Neural cell (in vitro differentiated cells): ENCODE measurements around the gene ADAMTS4. TPM values are rescaled to one million over a fixed set of nuclear protein-coding genes. Genes with fewer than 3 reads are reported as not detected.

ENCODE experiments used
- H2AFZ ChIP-seq: fragments of 200-600, 300-800 bp; sonication (generic), shearing (Covaris generic); 2 replicates; pipeline ENCODE4 v1.6.0; 2014; ENCODE audit warnings: low read depth, mild to moderate bottlenecking, antibody characterized with exemption, low read length, moderate library complexity
- H3F3A ChIP-seq: fragments of 200-600 bp; shearing (Covaris generic); 2 replicates; pipeline ENCODE4 v1.6.1; 2016; ENCODE audit warnings: mild to moderate bottlenecking, moderate library complexity, mixed read lengths, antibody characterized with exemption, low read length; ENCODE audit not compliant: insufficient read depth, poor library complexity, severe bottlenecking
- H3K27ac ChIP-seq: fragments of 200-600, 300-800 bp; sonication (generic), shearing (Covaris generic); 2 replicates; pipeline ENCODE4 v1.5.1; 2014; ENCODE audit warnings: mild to moderate bottlenecking, low read length, moderate library complexity
- H3K27me3 ChIP-seq: fragments of 300-800, 200-600 bp; sonication (generic), shearing (Covaris generic); 2 replicates; pipeline ENCODE4 v1.6.0; 2014; ENCODE audit warnings: mild to moderate bottlenecking, low read depth, low read length, moderate library complexity; ENCODE audit not compliant: insufficient read depth
- H3K36me3 ChIP-seq: fragments of 300-800, 200-600 bp; sonication (generic), shearing (Covaris generic); 2 replicates; pipeline ENCODE4 v1.5.1; 2014; ENCODE audit warnings: mild to moderate bottlenecking, antibody characterized with exemption, low read length, moderate library complexity; ENCODE audit not compliant: insufficient read depth
- H3K4me2 ChIP-seq: fragments of 300-800, 200-600 bp; sonication (generic), shearing (Covaris generic); 2 replicates; pipeline ENCODE4 v1.6.0; 2014; ENCODE audit warnings: mild to moderate bottlenecking, low read length
- H3K4me3 ChIP-seq: fragments of 300-800, 200-600 bp; sonication (generic), shearing (Covaris generic); 2 replicates; pipeline ENCODE4 v1.5.1; 2014; ENCODE audit warnings: mild to moderate bottlenecking, low read length, moderate library complexity
- H3K79me2 ChIP-seq: fragments of 200-600 bp; shearing (Covaris generic); replicated peaks from 2 replicates; pipeline ENCODE4 v1.6.0; 2014; ENCODE audit warnings: mild to moderate bottlenecking, low read length, moderate library complexity; ENCODE audit not compliant: insufficient read depth
- H3K9ac ChIP-seq: fragments of 300-800, 200-600 bp; sonication (generic), shearing (Covaris generic); 2 replicates; pipeline ENCODE4 v1.6.1; 2016; ENCODE audit warnings: mild to moderate bottlenecking, low read length, mixed read lengths
- H3K9me2 ChIP-seq: fragments of 200-600 bp; shearing (Covaris generic); 2 replicates; pipeline ENCODE4 v1.6.1; 2016; ENCODE audit warnings: mild to moderate bottlenecking, low read length, mixed read lengths; ENCODE audit not compliant: insufficient read depth
- H3K9me3 ChIP-seq: fragments of 200-600, 300-800 bp; sonication (generic), shearing (Covaris generic); 2 replicates; pipeline ENCODE4 v1.6.1; 2016; ENCODE audit warnings: mild to moderate bottlenecking, mixed run types, low read length, moderate library complexity, mixed read lengths
- H4K20me1 ChIP-seq: fragments of 200-600 bp; shearing (Covaris generic); 2 replicates; pipeline ENCODE4 v1.6.1; 2016; ENCODE audit warnings: mild to moderate bottlenecking, mixed run types; ENCODE audit not compliant: insufficient read depth
- EP300 ChIP-seq: fragments of 450-650 bp; conservative IDR thresholded peaks from 2 replicates; pipeline ENCODE4 v1.6.1; 2014; ENCODE audit warnings: antibody characterized with exemption, mild to moderate bottlenecking, moderate library complexity; ENCODE audit not compliant: poor library complexity, severe bottlenecking
- EZH2 ChIP-seq: fragments of 200-600, 300-800 bp; shearing (Covaris generic), sonication (generic); IDR thresholded peaks from 2 replicates; pipeline ENCODE4 v1.6.1; 2014; ENCODE audit warnings: antibody characterized with exemption, low read length, borderline replicate concordance, mild to moderate bottlenecking; ENCODE audit not compliant: insufficient read depth, poor library complexity, severe bottlenecking
- MXI1 ChIP-seq: fragments of 450-650 bp; conservative IDR thresholded peaks from 2 replicates; pipeline ENCODE4 v1.6.1; 2014; ENCODE audit warnings: antibody characterized with exemption, mild to moderate bottlenecking; ENCODE audit not compliant: poor library complexity, severe bottlenecking
- POLR2AphosphoS5 ChIP-seq: IDR thresholded peaks from 2 replicates; pipeline ENCODE4 v1.6.1; 2012
- RAD21 ChIP-seq: fragments of 450-650 bp; conservative IDR thresholded peaks from 2 replicates; pipeline ENCODE4 v1.6.1; 2014; ENCODE audit warnings: antibody characterized with exemption, mild to moderate bottlenecking, moderate library complexity
- REST ChIP-seq: IDR thresholded peaks from 2 replicates; pipeline ENCODE4 v1.6.1; 2012; ENCODE audit warnings: borderline replicate concordance
- SMC3 ChIP-seq: fragments of 450-650 bp; conservative IDR thresholded peaks from 2 replicates; pipeline ENCODE4 v1.6.1; 2014; ENCODE audit warnings: antibody characterized with exemption, mild to moderate bottlenecking, moderate library complexity; ENCODE audit not compliant: poor library complexity
- TAF1 ChIP-seq: IDR thresholded peaks from 2 replicates; pipeline ENCODE4 v1.6.1; 2012; ENCODE audit warnings: low read depth
- polyA plus RNA-seq: library from polyadenylated mRNA; depleted of rRNA; stranded (reverse); fragments of >200 nt; gene quantifications from 2 replicates; pipeline ENCODE4 v1.2.3, GENCODE V29; 2014
- TF ChIP-seq, protein P1 (sequence below): fragments of 450-650 bp; IDR thresholded peaks from 2 replicates; pipeline ENCODE4 v1.5.1; 2014; ENCODE audit warnings: antibody characterized with exemption, mild to moderate bottlenecking, moderate library complexity; ENCODE audit not compliant: poor library complexity, severe bottlenecking

ADAMTS4 gene
- polyA plus RNA-seq, 1 donor from 2014 or later, result 0.04 TPM

- Histone ChIP-seq H3K27me3 (no peaks in the 10 kb centered on the region), H3K9me2 (no peaks in the 10 kb centered on the region), H3K9ac (no peak overlapping the region), H3K4me3 (no peak overlapping the region), H3F3A (no peaks in the 10 kb centered on the region), H3K9me3 (no peaks in the 10 kb centered on the region), H2AFZ (no peak overlapping the region), H3K4me2 (no peak overlapping the region), H3K79me2 (peaks cover 6% of the 10 kb centered on the region), H3K36me3 (no peaks in the 10 kb centered on the region), H4K20me1 (no peaks in the 10 kb centered on the region), H3K27ac (no peak overlapping the region)
- TF ChIP-seq RAD21, result no peak
- no peak for TF ChIP-seq SMC3
- TF ChIP-seq MXI1, result no peak
- no peak for TF ChIP-seq TAF1
- no peak for TF ChIP-seq EP300
- TF ChIP-seq POLR2AphosphoS5, result no peak
- TF ChIP-seq EZH2, result no peak
- TF ChIP-seq, protein P1, sequence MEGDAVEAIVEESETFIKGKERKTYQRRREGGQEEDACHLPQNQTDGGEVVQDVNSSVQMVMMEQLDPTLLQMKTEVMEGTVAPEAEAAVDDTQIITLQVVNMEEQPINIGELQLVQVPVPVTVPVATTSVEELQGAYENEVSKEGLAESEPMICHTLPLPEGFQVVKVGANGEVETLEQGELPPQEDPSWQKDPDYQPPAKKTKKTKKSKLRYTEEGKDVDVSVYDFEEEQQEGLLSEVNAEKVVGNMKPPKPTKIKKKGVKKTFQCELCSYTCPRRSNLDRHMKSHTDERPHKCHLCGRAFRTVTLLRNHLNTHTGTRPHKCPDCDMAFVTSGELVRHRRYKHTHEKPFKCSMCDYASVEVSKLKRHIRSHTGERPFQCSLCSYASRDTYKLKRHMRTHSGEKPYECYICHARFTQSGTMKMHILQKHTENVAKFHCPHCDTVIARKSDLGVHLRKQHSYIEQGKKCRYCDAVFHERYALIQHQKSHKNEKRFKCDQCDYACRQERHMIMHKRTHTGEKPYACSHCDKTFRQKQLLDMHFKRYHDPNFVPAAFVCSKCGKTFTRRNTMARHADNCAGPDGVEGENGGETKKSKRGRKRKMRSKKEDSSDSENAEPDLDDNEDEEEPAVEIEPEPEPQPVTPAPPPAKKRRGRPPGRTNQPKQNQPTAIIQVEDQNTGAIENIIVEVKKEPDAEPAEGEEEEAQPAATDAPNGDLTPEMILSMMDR, result no peak
- TF ChIP-seq REST, result no peak
Measured at GRCh38 chr1:161179698-161180097, 19.2 kb downstream of the ADAMTS4 start.

- Histone ChIP-seq H4K20me1 (no peaks in the 10 kb centered on the region), H3K79me2 (peaks cover 6% of the 10 kb centered on the region), H3K9me2 (no peaks in the 10 kb centered on the region), H3K4me3 (peak overlapping the region; percentile 78), H3K27ac (peak overlapping the region; percentile 63), H2AFZ (peak overlapping the region; percentile 54), H3F3A (no peaks in the 10 kb centered on the region), H3K4me2 (peak overlapping the region; percentile 49), H3K36me3 (no peaks in the 10 kb centered on the region), H3K27me3 (no peaks in the 10 kb centered on the region), H3K9ac (peak overlapping the region; percentile 81), H3K9me3 (no peaks in the 10 kb centered on the region)
- TF ChIP-seq TAF1 (no peak), POLR2AphosphoS5 (no peak), RAD21 (no peak), REST (no peak), SMC3 (no peak), EP300 (no peak), EZH2 (no peak), MXI1 (no peak)
- TF ChIP-seq, protein P1, result no peak
Measured at GRCh38 chr1:161177936-161178244, 21.0 kb downstream of the ADAMTS4 start.
